PFSK-1 (cell line): ENCODE measurements around the gene CABLES2.

Source experiments
- FOXP2 ChIP-seq: optimal IDR thresholded peaks from 2 replicates; pipeline ENCODE3; 2011; ENCODE audit warnings: borderline replicate concordance, control low read depth, inconsistent platforms; ENCODE audit not compliant: insufficient read depth; ENCODE audit errors: extremely low read length, extremely low read depth
- POLR2AphosphoS5 ChIP-seq: IDR thresholded peaks from 2 replicates; pipeline ENCODE4 v1.6.1; 2012; ENCODE audit warnings: low read depth, mild to moderate bottlenecking, control low read depth, low read length, moderate library complexity
- SIN3A ChIP-seq: IDR thresholded peaks from 2 replicates; pipeline ENCODE4 v1.6.1; 2012; ENCODE audit warnings: mild to moderate bottlenecking, low read length, moderate library complexity, borderline replicate concordance; ENCODE audit not compliant: insufficient read depth
- TAF1 ChIP-seq: IDR thresholded peaks from 2 replicates; pipeline ENCODE4 v1.6.1; 2012; ENCODE audit warnings: low read length, control low read depth, borderline replicate concordance; ENCODE audit not compliant: insufficient read depth
- TF ChIP-seq, protein P1 (sequence below), 2 experiments: IDR thresholded peaks; 2 replicates each; pipeline versions ENCODE4 v1.6.1 to v1.8.0; 2011 to 2012; ENCODE audit warnings: low read depth in 2 of 2, low read length in 2 of 2, control low read depth in 1 of 2, inconsistent platforms in 1 of 2, mild to moderate bottlenecking in 1 of 2, moderate library complexity in 1 of 2; ENCODE audit not compliant: insufficient read depth in 1 of 2

The CABLES2 gene

DNA sequence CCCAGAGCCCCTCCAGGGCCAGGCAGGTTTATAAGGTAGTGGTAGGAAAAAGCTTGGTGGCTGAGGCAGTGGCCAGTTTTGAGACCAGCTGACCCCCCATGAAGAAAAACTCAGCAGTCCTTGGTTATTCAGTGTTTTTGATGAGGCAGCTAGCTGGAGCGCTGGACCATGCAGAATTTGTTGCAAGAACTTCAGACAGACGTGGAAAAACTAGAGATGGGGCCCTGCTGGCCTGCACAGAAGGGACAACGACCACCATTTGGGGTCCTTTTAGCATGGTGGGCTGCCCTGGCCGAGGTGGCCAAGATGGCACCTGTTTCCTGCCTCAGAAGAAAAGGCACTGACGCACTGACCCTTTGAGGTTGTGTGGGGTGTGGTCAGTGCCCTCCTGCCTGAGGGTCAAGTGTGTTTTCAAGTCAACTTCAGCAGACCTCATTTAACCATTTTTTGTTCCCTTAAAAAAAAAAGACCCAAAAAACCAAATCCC is 17.4 kb downstream of the CABLES2 start:
- TF ChIP-seq FOXP2 (no peak), POLR2AphosphoS5 (no peak; the same call in 1 of the 2 replicates), SIN3A (no peak), TAF1 (no peak)
- TF ChIP-seq, protein P1, sequence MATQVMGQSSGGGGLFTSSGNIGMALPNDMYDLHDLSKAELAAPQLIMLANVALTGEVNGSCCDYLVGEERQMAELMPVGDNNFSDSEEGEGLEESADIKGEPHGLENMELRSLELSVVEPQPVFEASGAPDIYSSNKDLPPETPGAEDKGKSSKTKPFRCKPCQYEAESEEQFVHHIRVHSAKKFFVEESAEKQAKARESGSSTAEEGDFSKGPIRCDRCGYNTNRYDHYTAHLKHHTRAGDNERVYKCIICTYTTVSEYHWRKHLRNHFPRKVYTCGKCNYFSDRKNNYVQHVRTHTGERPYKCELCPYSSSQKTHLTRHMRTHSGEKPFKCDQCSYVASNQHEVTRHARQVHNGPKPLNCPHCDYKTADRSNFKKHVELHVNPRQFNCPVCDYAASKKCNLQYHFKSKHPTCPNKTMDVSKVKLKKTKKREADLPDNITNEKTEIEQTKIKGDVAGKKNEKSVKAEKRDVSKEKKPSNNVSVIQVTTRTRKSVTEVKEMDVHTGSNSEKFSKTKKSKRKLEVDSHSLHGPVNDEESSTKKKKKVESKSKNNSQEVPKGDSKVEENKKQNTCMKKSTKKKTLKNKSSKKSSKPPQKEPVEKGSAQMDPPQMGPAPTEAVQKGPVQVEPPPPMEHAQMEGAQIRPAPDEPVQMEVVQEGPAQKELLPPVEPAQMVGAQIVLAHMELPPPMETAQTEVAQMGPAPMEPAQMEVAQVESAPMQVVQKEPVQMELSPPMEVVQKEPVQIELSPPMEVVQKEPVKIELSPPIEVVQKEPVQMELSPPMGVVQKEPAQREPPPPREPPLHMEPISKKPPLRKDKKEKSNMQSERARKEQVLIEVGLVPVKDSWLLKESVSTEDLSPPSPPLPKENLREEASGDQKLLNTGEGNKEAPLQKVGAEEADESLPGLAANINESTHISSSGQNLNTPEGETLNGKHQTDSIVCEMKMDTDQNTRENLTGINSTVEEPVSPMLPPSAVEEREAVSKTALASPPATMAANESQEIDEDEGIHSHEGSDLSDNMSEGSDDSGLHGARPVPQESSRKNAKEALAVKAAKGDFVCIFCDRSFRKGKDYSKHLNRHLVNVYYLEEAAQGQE (IDR thresholded peaks at IDR 0.05; ENCODE audit: insufficient read depth in 1 of 2, low read depth in 2 of 2, low read length in 2 of 2) = no peak

- TF ChIP-seq SIN3A = no peak
- no peak for TF ChIP-seq FOXP2
- no peak for TF ChIP-seq TAF1
- TF ChIP-seq, protein P1 (IDR thresholded peaks at IDR 0.05; ENCODE audit: insufficient read depth in 1 of 2, low read depth in 2 of 2, low read length in 2 of 2) = no peak
- TF ChIP-seq POLR2AphosphoS5 = peak; percentile 62
These were observed 18.1 kb downstream of the CABLES2 start for GRCh38 chr20:62388839-62389600.

DNA sequence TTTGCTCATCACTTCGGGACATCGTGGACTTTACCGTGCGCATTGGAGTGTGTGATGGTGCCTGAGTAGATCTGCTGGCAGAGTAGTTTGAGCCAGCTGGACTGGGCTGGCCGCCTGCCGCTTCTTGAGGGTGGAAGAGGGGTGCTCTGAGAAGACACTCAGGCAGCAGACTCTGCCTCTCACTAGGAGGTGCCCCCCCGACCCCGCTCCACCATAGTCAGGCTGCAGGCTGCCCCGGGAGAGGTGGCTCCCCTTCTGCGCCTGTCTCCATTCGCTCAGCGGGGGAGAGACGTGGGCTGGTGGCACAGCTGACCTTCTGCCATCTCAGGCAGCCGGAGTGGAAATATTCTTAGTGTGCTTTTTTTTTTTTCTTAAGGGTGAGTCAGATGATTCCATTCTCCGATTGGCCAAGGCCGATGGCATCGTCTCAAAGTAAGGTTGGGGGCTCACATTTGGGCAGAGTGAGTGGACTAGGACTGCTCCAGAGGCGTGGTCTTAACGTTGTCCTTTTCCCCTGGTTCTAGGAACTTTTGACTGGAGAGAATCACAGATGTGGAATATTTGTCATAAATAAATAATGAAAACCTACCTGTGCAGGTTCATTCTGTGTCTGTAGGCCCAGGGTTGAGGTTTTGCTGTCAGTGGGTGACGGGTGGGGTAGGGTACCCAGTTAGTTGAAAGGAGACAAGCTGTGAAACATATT is 19.0 kb downstream of the CABLES2 start:
- TF ChIP-seq POLR2AphosphoS5 (no peak), FOXP2 (no peak), TAF1 (0 out of 2 replicates have a peak, but pooled peaks have one; percentile 31), SIN3A (no peak)
- TF ChIP-seq, protein P1 (IDR thresholded peaks at IDR 0.05; ENCODE audit: insufficient read depth in 1 of 2, low read depth in 2 of 2, low read length in 2 of 2) = no peak

GRCh38 chr20:62387219-62387913 is 19.7 kb downstream of the CABLES2 start:
- TF ChIP-seq FOXP2 (no peak), TAF1 (no peak; the same call in 1 of the 2 replicates)
- TF ChIP-seq, protein P1 (IDR thresholded peaks at IDR 0.05; ENCODE audit: insufficient read depth in 1 of 2, low read depth in 2 of 2, low read length in 2 of 2) = no peak
